ENCODE data around the gene TNFSF13B.

Gene TNFSF13B

GRCh38 chr13:108342369-108343289, 73.1 kb downstream of the TNFSF13B start:
- Mint-ChIP-seq H3K4me3 (peak overlapping the region; percentile 17), H3K4me1 (ENCODE audit: low read depth) (peaks cover 7% of the 10 kb centered on the region), H3K27me3 (no peaks in the 10 kb centered on the region), H3K27ac (peak overlapping the region; percentile 63), H3K36me3 (ENCODE audit: low read depth) (no peaks in the 10 kb centered on the region), H3K9me3 (no peaks in the 10 kb centered on the region)
- intact Hi-C loops (cut with micrococcal nuclease) = loop anchor here (5.0 kb wide), 1 partner anchor 165 kb away; no protein-coding TSS in a partner anchor

DNA sequence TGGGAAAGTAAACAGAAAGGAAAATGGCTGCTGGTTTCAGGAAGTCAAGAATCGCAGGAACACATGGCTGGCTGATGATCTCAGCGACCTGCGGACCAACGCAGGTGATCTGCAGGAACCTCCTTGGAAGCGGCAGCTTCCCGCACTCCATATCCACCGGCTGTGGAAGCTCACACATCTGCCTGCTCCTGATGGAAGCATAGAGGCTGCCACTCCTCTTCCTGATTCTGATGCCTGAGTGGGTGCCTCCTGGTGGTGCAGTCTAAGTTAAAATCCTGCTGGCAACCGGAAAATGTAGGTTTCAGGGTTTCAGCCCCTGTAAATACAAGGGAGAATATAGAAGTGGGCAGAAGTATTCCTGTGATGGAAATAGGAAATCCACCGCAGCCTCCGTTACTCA, 75.5 kb downstream of the TNFSF13B start:
- Mint-ChIP-seq H3K4me1 (ENCODE audit: low read depth) (peaks cover 7% of the 10 kb centered on the region), H3K9me3 (no peaks in the 10 kb centered on the region), H3K36me3 (ENCODE audit: low read depth) (no peaks in the 10 kb centered on the region), H3K4me3 (no peak overlapping the region), H3K27ac (no peak overlapping the region), H3K27me3 (no peaks in the 10 kb centered on the region)
- intact Hi-C loops (cut with micrococcal nuclease) = no loop called here

GRCh38 chr13:108346376-108346775, 76.9 kb downstream of the TNFSF13B start:
- Mint-ChIP-seq H3K27me3 (no peaks in the 10 kb centered on the region), H3K36me3 (ENCODE audit: low read depth) (no peaks in the 10 kb centered on the region), H3K27ac (no peak overlapping the region), H3K4me1 (ENCODE audit: low read depth) (peaks cover 8% of the 10 kb centered on the region), H3K4me3 (no peak overlapping the region), H3K9me3 (no peaks in the 10 kb centered on the region)
- intact Hi-C loops (cut with micrococcal nuclease) = no loop called here

GRCh38 chr13:108349269-108349668, 79.8 kb downstream of the TNFSF13B start:
- H3K36me3 Mint-ChIP-seq (ENCODE audit: low read depth) = no peaks in the 10 kb centered on the region
- intact Hi-C loops (cut with micrococcal nuclease) = no loop called here
- no peaks in the 10 kb centered on the region for H3K27me3 Mint-ChIP-seq
- H3K4me1 Mint-ChIP-seq (ENCODE audit: low read depth) = peaks cover 14% of the 10 kb centered on the region
- H3K27ac Mint-ChIP-seq = no peak overlapping the region
- H3K9me3 Mint-ChIP-seq = peaks cover 2% of the 10 kb centered on the region
- H3K4me3 Mint-ChIP-seq = no peak overlapping the region

DNA sequence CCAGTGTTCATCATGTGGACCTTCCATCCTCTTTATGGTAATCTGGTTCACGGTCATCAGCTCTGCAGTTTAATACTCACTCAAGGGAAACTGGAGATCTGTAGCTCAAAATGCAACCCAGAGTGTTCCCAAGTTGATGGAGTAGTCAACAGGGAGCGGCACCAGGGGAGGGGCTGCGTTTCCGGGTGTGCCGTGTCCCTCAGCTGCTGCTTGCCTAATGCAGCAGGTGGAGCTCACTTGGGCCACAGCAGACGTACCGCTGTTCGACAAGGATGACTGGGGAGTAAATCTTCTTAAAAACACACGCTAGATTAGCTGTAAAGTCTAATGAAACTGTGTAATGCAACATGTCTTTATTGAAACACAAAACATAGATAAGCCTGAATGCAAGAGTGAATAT, 81.1 kb downstream of the TNFSF13B start:
- Mint-ChIP-seq H3K27ac (no peak overlapping the region), H3K4me1 (ENCODE audit: low read depth) (peaks cover 21% of the 10 kb centered on the region), H3K9me3 (peaks cover 9% of the 10 kb centered on the region), H3K36me3 (ENCODE audit: low read depth) (no peaks in the 10 kb centered on the region), H3K4me3 (no peak overlapping the region), H3K27me3 (no peaks in the 10 kb centered on the region)
- intact Hi-C loops (cut with micrococcal nuclease) = no loop called here

- intact Hi-C loops (cut with micrococcal nuclease) = no loop called here
- Mint-ChIP-seq H3K4me3 (no peak overlapping the region), H3K27me3 (no peaks in the 10 kb centered on the region), H3K9me3 (peaks cover 9% of the 10 kb centered on the region), H3K36me3 (ENCODE audit: low read depth) (no peaks in the 10 kb centered on the region), H3K27ac (peak overlapping the region; percentile 30), H3K4me1 (ENCODE audit: low read depth) (peaks cover 21% of the 10 kb centered on the region)
Measured at GRCh38 chr13:108352599-108352998, 83.1 kb downstream of the TNFSF13B start.

GRCh38 chr13:108357228-108357627, 87.7 kb downstream of the TNFSF13B start:
- peaks cover 17% of the 10 kb centered on the region for H3K4me1 Mint-ChIP-seq (ENCODE audit: low read depth)
- H3K9me3 Mint-ChIP-seq = peaks cover 15% of the 10 kb centered on the region
- no peaks in the 10 kb centered on the region for H3K36me3 Mint-ChIP-seq (ENCODE audit: low read depth)
- no peak overlapping the region for H3K4me3 Mint-ChIP-seq
- no peak overlapping the region for H3K27ac Mint-ChIP-seq
- intact Hi-C loops (cut with micrococcal nuclease) = no loop called here
- H3K27me3 Mint-ChIP-seq = no peaks in the 10 kb centered on the region
